ENCODE data around the gene CCND1. TPM values are rescaled to one million over a fixed set of nuclear protein-coding genes. Genes with fewer than 3 reads are reported as not detected.

CCND1 gene
- total RNA-seq, 1 donor from 2014 or later = 44.9 TPM

- Histone ChIP-seq H3K4me3 (ENCODE audit: low read length in 3 of 3) (no peak overlapping the region), H3K9me3 (ENCODE audit: control insufficient read depth in 3 of 3, low read length in 3 of 3) (no peaks in the 10 kb centered on the region), H3K4me1 (ENCODE audit: control insufficient read depth in 3 of 3, insufficient read depth in 3 of 3, low read length in 3 of 3) (peaks cover 0 to 3% (median 0%) of the 10 kb centered on the region in 3 donors), H3K27ac (ENCODE audit: low read depth, low read length) (no peak overlapping the region), H3K36me3 (ENCODE audit: control insufficient read depth in 3 of 3, insufficient read depth in 3 of 3, low read length in 3 of 3) (peaks cover 0 to 17% (median 3%) of the 10 kb centered on the region in 3 donors), H3K27me3 (ENCODE audit: control insufficient read depth in 3 of 3, insufficient read depth in 3 of 3, low read length in 3 of 3) (peaks cover 4 to 7% (median 4%) of the 10 kb centered on the region in 3 donors), H3K9ac (ENCODE audit: low read depth in 1 of 3, low read length in 3 of 3) (no peak overlapping the region)
Measured at GRCh38 chr11:69651834-69652620, 11.1 kb downstream of the CCND1 start.

DNA sequence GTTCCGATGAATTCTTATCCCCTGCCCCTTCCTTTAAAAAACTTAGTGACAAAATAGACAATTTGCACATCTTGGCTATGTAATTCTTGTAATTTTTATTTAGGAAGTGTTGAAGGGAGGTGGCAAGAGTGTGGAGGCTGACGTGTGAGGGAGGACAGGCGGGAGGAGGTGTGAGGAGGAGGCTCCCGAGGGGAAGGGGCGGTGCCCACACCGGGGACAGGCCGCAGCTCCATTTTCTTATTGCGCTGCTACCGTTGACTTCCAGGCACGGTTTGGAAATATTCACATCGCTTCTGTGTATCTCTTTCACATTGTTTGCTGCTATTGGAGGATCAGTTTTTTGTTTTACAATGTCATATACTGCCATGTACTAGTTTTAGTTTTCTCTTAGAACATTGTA is 12.0 kb downstream of the CCND1 start:
- H3K27ac ChIP-seq (ENCODE audit: low read depth, low read length) = no peak overlapping the region
- H3K9ac ChIP-seq (ENCODE audit: low read depth in 1 of 3, low read length in 3 of 3) = no peak overlapping the region
- peaks cover 0 to 17% (median 3%) of the 10 kb centered on the region in 3 donors for H3K36me3 ChIP-seq (ENCODE audit: control insufficient read depth in 3 of 3, insufficient read depth in 3 of 3, low read length in 3 of 3)
- H3K27me3 ChIP-seq (ENCODE audit: control insufficient read depth in 3 of 3, insufficient read depth in 3 of 3, low read length in 3 of 3) = peaks cover 3 to 4% (median 4%) of the 10 kb centered on the region in 3 donors
- no peak overlapping the region for H3K4me3 ChIP-seq (ENCODE audit: low read length in 3 of 3)
- H3K4me1 ChIP-seq (ENCODE audit: control insufficient read depth in 3 of 3, insufficient read depth in 3 of 3, low read length in 3 of 3) = peaks cover 0 to 3% (median 0%) of the 10 kb centered on the region in 3 donors
- H3K9me3 ChIP-seq (ENCODE audit: control insufficient read depth in 3 of 3, low read length in 3 of 3) = no peaks in the 10 kb centered on the region

DNA sequence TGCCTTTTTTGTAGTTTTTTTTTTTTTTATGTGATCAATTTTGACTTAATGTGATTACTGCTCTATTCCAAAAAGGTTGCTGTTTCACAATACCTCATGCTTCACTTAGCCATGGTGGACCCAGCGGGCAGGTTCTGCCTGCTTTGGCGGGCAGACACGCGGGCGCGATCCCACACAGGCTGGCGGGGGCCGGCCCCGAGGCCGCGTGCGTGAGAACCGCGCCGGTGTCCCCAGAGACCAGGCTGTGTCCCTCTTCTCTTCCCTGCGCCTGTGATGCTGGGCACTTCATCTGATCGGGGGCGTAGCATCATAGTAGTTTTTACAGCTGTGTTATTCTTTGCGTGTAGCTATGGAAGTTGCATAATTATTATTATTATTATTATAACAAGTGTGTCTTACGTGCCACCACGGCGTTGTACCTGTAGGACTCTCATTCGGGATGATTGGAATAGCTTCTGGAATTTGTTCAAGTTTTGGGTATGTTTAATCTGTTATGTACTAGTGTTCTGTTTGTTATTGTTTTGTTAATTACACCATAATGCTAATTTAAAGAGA is 12.5 kb downstream of the CCND1 start:
- Histone ChIP-seq H3K4me1 (ENCODE audit: control insufficient read depth in 3 of 3, insufficient read depth in 3 of 3, low read length in 3 of 3) (peaks cover 0 to 3% (median 0%) of the 10 kb centered on the region in 3 donors), H3K36me3 (ENCODE audit: control insufficient read depth in 3 of 3, insufficient read depth in 3 of 3, low read length in 3 of 3) (peaks cover 0 to 17% (median 3%) of the 10 kb centered on the region in 3 donors), H3K27me3 (ENCODE audit: control insufficient read depth in 3 of 3, insufficient read depth in 3 of 3, low read length in 3 of 3) (peaks cover under 1 to 4% (median 2%) of the 10 kb centered on the region in 3 donors), H3K9ac (ENCODE audit: low read depth in 1 of 3, low read length in 3 of 3) (no peak overlapping the region), H3K9me3 (ENCODE audit: control insufficient read depth in 3 of 3, low read length in 3 of 3) (no peaks in the 10 kb centered on the region), H3K4me3 (ENCODE audit: low read length in 3 of 3) (no peak overlapping the region), H3K27ac (ENCODE audit: low read depth, low read length) (no peak overlapping the region)

DNA sequence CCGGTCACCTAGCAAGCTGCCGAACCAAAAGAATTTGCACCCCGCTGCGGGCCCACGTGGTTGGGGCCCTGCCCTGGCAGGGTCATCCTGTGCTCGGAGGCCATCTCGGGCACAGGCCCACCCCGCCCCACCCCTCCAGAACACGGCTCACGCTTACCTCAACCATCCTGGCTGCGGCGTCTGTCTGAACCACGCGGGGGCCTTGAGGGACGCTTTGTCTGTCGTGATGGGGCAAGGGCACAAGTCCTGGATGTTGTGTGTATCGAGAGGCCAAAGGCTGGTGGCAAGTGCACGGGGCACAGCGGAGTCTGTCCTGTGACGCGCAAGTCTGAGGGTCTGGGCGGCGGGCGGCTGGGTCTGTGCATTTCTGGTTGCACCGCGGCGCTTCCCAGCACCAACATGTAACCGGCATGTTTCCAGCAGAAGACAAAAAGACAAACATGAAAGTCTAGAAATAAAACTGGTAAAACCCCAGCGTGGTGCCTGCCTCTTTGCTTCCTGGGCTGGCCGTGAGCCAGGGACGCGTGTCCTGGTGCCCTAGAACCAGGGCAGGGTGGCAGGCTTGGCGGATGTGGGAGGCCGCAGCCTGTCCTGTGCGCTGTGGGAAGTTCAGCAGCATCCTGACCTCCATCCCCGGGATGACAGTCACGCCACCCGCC is 13.2 kb downstream of the CCND1 start:
- Histone ChIP-seq H3K27ac (ENCODE audit: low read depth, low read length) (no peak overlapping the region), H3K4me1 (ENCODE audit: control insufficient read depth in 3 of 3, insufficient read depth in 3 of 3, low read length in 3 of 3) (peaks cover 0 to 3% (median 0%) of the 10 kb centered on the region in 3 donors), H3K27me3 (ENCODE audit: control insufficient read depth in 3 of 3, insufficient read depth in 3 of 3, low read length in 3 of 3) (peaks cover 0 to 4% (median 2%) of the 10 kb centered on the region in 3 donors), H3K36me3 (ENCODE audit: control insufficient read depth in 3 of 3, insufficient read depth in 3 of 3, low read length in 3 of 3) (peaks cover 0 to 17% (median 3%) of the 10 kb centered on the region in 3 donors), H3K9me3 (ENCODE audit: control insufficient read depth in 3 of 3, low read length in 3 of 3) (no peaks in the 10 kb centered on the region), H3K9ac (ENCODE audit: low read depth in 1 of 3, low read length in 3 of 3) (no peak overlapping the region), H3K4me3 (ENCODE audit: low read length in 3 of 3) (no peak overlapping the region)

- no peaks in the 10 kb centered on the region for H3K9me3 ChIP-seq (ENCODE audit: control insufficient read depth in 3 of 3, low read length in 3 of 3)
- H3K4me1 ChIP-seq (ENCODE audit: control insufficient read depth in 3 of 3, insufficient read depth in 3 of 3, low read length in 3 of 3) = peaks cover 0 to 3% (median 0%) of the 10 kb centered on the region in 3 donors
- no peak overlapping the region for H3K4me3 ChIP-seq (ENCODE audit: low read length in 3 of 3)
- no peak overlapping the region for H3K27ac ChIP-seq (ENCODE audit: low read depth, low read length)
- peaks cover 0 to 4% (median 0%) of the 10 kb centered on the region in 3 donors for H3K27me3 ChIP-seq (ENCODE audit: control insufficient read depth in 3 of 3, insufficient read depth in 3 of 3, low read length in 3 of 3)
- no peak overlapping the region for H3K9ac ChIP-seq (ENCODE audit: low read depth in 1 of 3, low read length in 3 of 3)
- peaks cover 0 to 17% (median 3%) of the 10 kb centered on the region in 3 donors for H3K36me3 ChIP-seq (ENCODE audit: control insufficient read depth in 3 of 3, insufficient read depth in 3 of 3, low read length in 3 of 3)
Measured at GRCh38 chr11:69654660-69655478, 13.9 kb downstream of the CCND1 start.

GRCh38 chr11:69655479-69656428 is 14.8 kb downstream of the CCND1 start:
- Histone ChIP-seq H3K36me3 (ENCODE audit: control insufficient read depth in 3 of 3, insufficient read depth in 3 of 3, low read length in 3 of 3) (peaks cover 2 to 11% (median 3%) of the 10 kb centered on the region in 3 donors), H3K9ac (ENCODE audit: low read depth in 1 of 3, low read length in 3 of 3) (no peak overlapping the region), H3K4me3 (ENCODE audit: low read length in 3 of 3) (no peak overlapping the region), H3K27ac (ENCODE audit: low read depth, low read length) (no peak overlapping the region), H3K4me1 (ENCODE audit: control insufficient read depth in 3 of 3, insufficient read depth in 3 of 3, low read length in 3 of 3) (peaks cover 0 to 3% (median 0%) of the 10 kb centered on the region in 3 donors), H3K9me3 (ENCODE audit: control insufficient read depth in 3 of 3, low read length in 3 of 3) (no peaks in the 10 kb centered on the region), H3K27me3 (ENCODE audit: control insufficient read depth in 3 of 3, insufficient read depth in 3 of 3, low read length in 3 of 3) (peaks cover 0 to 4% (median 0%) of the 10 kb centered on the region in 3 donors)

DNA sequence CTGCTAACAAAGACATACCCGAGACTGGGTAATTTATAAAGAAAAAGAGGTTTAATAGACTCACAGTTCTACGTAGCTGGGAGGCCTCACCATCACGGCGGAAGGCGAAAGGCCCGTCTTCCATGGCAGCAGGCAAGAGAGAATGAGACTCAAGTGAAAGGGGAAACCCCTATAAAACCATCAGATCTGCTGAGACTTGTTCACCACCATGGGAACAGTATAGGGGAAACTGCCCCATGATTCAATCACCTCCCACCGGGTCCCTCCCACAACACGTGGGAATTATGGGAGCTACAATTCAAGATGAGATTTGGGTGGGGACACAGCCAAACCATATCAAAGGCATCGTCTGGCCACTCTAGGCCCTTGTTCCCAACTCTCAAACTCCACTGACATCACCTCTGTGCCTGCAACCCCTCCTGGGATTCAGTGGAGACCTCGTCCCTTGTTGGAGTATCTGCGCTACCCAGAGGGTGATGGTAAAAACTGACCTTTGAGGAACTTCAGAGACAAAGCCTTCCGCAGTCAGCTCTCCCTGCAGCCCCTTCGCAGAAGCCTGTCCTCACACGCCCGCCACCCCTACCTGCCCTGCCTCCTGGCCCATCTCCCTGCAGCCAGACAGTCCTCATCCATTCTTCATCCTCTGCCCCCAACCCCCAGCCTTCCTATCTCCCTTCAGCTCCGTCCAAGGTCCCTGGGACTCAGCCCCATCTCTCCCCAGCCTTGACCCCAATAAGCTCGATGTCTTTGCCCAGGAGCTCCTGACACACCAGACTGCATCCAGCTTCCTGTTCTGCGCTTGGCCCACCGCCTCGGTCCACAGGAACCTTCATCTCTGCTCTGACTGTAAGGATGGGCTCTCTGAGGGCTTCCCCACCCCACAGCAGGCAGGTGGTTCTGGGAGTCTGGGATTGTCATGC is 15.8 kb downstream of the CCND1 start:
- H3K27me3 ChIP-seq (ENCODE audit: control insufficient read depth in 3 of 3, insufficient read depth in 3 of 3, low read length in 3 of 3) = peaks cover 0 to 4% (median 0%) of the 10 kb centered on the region in 3 donors
- H3K9ac ChIP-seq (ENCODE audit: low read depth in 1 of 3, low read length in 3 of 3) = no peak overlapping the region
- peaks cover 0 to 3% (median 0%) of the 10 kb centered on the region in 3 donors for H3K4me1 ChIP-seq (ENCODE audit: control insufficient read depth in 3 of 3, insufficient read depth in 3 of 3, low read length in 3 of 3)
- no peaks in the 10 kb centered on the region for H3K9me3 ChIP-seq (ENCODE audit: control insufficient read depth in 3 of 3, low read length in 3 of 3)
- H3K4me3 ChIP-seq (ENCODE audit: low read length in 3 of 3) = no peak overlapping the region
- H3K36me3 ChIP-seq (ENCODE audit: control insufficient read depth in 3 of 3, insufficient read depth in 3 of 3, low read length in 3 of 3) = peaks cover 3 to 12% (median 4%) of the 10 kb centered on the region in 3 donors
- H3K27ac ChIP-seq (ENCODE audit: low read depth, low read length) = no peak overlapping the region

DNA sequence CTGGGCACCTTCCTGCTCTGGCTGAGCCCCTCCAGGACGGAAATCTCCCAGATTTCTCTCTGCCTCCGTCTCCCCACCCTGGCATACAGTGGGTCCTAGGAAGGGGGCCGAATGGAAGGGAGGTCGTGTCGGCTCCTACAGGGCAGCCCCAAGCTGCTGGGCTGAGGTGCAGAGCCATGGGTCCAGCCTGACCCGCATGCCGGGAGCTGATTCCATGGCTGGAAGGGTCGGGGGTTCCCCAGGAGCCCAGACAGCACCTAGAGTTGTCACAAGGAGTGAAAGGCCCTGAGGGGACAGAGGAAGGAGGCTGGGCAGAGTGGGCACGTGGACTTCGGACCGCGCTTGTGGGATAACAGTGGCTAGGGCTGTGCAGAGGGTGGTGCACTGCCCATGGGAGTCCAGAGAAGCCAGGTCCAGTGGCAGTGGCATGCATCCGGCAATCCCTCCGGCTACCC is 16.5 kb downstream of the CCND1 start:
- Histone ChIP-seq H3K9ac (ENCODE audit: low read depth in 1 of 3, low read length in 3 of 3) (no peak overlapping the region), H3K27ac (ENCODE audit: low read depth, low read length) (no peak overlapping the region), H3K27me3 (ENCODE audit: control insufficient read depth in 3 of 3, insufficient read depth in 3 of 3, low read length in 3 of 3) (peaks cover 0 to 4% (median 0%) of the 10 kb centered on the region in 3 donors), H3K9me3 (ENCODE audit: control insufficient read depth in 3 of 3, low read length in 3 of 3) (no peaks in the 10 kb centered on the region), H3K4me1 (ENCODE audit: control insufficient read depth in 3 of 3, insufficient read depth in 3 of 3, low read length in 3 of 3) (no peaks in the 10 kb centered on the region), H3K4me3 (ENCODE audit: low read length in 3 of 3) (no peak overlapping the region), H3K36me3 (ENCODE audit: control insufficient read depth in 3 of 3, insufficient read depth in 3 of 3, low read length in 3 of 3) (peaks cover 2 to 12% (median 3%) of the 10 kb centered on the region in 3 donors)

Data from skeletal muscle tissue (tissue), 4 donors.